ENCODE measurements around the gene EPB41L2.

DNA sequence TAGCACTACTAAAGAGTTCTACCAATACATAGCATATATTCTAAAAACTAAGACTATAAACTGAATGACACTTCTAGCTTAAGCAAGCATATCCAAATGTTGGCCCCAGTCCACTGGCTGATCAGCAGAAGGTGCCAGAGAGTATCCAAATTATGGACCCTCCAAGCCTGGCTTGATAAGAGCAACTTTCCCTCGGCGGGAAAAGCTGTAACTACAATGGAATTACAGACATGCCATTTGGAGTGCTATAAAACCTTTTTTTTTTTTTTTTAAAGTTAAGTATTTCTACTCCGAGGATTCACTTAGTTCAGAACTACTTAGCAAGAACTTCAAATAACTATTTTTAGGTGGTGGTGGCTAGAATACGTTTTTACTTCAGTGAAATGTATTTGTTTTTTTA lies 94.6 kb downstream of the EPB41L2 start:
- no peak for TF ChIP-seq RAD21 (IDR thresholded peaks at IDR 0.05; ENCODE audit: low read depth)
- TF ChIP-seq, protein P1, sequence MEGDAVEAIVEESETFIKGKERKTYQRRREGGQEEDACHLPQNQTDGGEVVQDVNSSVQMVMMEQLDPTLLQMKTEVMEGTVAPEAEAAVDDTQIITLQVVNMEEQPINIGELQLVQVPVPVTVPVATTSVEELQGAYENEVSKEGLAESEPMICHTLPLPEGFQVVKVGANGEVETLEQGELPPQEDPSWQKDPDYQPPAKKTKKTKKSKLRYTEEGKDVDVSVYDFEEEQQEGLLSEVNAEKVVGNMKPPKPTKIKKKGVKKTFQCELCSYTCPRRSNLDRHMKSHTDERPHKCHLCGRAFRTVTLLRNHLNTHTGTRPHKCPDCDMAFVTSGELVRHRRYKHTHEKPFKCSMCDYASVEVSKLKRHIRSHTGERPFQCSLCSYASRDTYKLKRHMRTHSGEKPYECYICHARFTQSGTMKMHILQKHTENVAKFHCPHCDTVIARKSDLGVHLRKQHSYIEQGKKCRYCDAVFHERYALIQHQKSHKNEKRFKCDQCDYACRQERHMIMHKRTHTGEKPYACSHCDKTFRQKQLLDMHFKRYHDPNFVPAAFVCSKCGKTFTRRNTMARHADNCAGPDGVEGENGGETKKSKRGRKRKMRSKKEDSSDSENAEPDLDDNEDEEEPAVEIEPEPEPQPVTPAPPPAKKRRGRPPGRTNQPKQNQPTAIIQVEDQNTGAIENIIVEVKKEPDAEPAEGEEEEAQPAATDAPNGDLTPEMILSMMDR (IDR thresholded peaks at IDR 0.05 in 2 of 3, conservative IDR thresholded peaks at IDR 0.05 in 1 of 3; ENCODE audit: borderline replicate concordance in 1 of 3, insufficient read depth in 1 of 3, low read depth in 2 of 3, low read length in 2 of 3) = no peak
- no peak for TF ChIP-seq POLR2AphosphoS5 (IDR thresholded peaks at IDR 0.05; ENCODE audit: low read depth, low read length)
- TF ChIP-seq EZH2 (IDR thresholded peaks at IDR 0.05) = no peak
- no peak for TF ChIP-seq POLR2A (IDR thresholded peaks at IDR 0.05; ENCODE audit: borderline replicate concordance, extremely low read depth, insufficient read depth, insufficient read length)
- TF ChIP-seq TCF7L2 (IDR thresholded peaks at IDR 0.05; ENCODE audit: borderline replicate concordance, extremely low read depth, insufficient read depth, insufficient read length) = no peak
